ENCODE measurements around the gene CAMTA1.
"Not testable (repeated sequence)": the region's sequence is repeated elsewhere in the genome, so short reads cannot be mapped to it uniquely, and the experiment has no call there.

The CAMTA1 gene

GRCh38 chr1:7322283-7322785 is 537.1 kb downstream of the CAMTA1 start:
- intact Hi-C loops (cut with micrococcal nuclease) = no loop called here
- Mint-ChIP-seq H3K27me3 (peaks cover 3% of the 10 kb centered on the region), H3K9me3 (no peaks in the 10 kb centered on the region), H3K4me3 (no peak overlapping the region), H3K4me1 (ENCODE audit: low read depth) (no peaks in the 10 kb centered on the region), H3K27ac (no peak overlapping the region), H3K36me3 (ENCODE audit: low read depth) (no peaks in the 10 kb centered on the region)

- peaks cover 3% of the 10 kb centered on the region for H3K27me3 Mint-ChIP-seq
- intact Hi-C loops (cut with micrococcal nuclease) = no loop called here
- H3K36me3 Mint-ChIP-seq (ENCODE audit: low read depth) = no peaks in the 10 kb centered on the region
- no peaks in the 10 kb centered on the region for H3K9me3 Mint-ChIP-seq
- no peak overlapping the region for H3K27ac Mint-ChIP-seq
- no peak overlapping the region for H3K4me3 Mint-ChIP-seq
- no peaks in the 10 kb centered on the region for H3K4me1 Mint-ChIP-seq (ENCODE audit: low read depth)
Measured at GRCh38 chr1:7322912-7323311, 537.7 kb downstream of the CAMTA1 start.

- Mint-ChIP-seq H3K4me3 (no peak overlapping the region), H3K9me3 (no peaks in the 10 kb centered on the region), H3K27ac (no peak overlapping the region), H3K36me3 (ENCODE audit: low read depth) (no peaks in the 10 kb centered on the region), H3K27me3 (peaks cover 3% of the 10 kb centered on the region), H3K4me1 (ENCODE audit: low read depth) (no peaks in the 10 kb centered on the region)
- intact Hi-C loops (cut with micrococcal nuclease) = no loop called here
Measured at GRCh38 chr1:7325254-7325653, 540.0 kb downstream of the CAMTA1 start.

- H3K27me3 Mint-ChIP-seq = peaks cover 3% of the 10 kb centered on the region
- no peaks in the 10 kb centered on the region for H3K9me3 Mint-ChIP-seq
- intact Hi-C loops (cut with micrococcal nuclease) = no loop called here
- no peaks in the 10 kb centered on the region for H3K36me3 Mint-ChIP-seq (ENCODE audit: low read depth)
- no peaks in the 10 kb centered on the region for H3K4me1 Mint-ChIP-seq (ENCODE audit: low read depth)
- H3K4me3 Mint-ChIP-seq = no peak overlapping the region
- H3K27ac Mint-ChIP-seq = no peak overlapping the region
Measured at GRCh38 chr1:7326366-7326765, 541.1 kb downstream of the CAMTA1 start.

GRCh38 chr1:7327849-7328248 is 542.6 kb downstream of the CAMTA1 start:
- intact Hi-C loops (cut with micrococcal nuclease) = no loop called here
- H3K4me1 Mint-ChIP-seq (ENCODE audit: low read depth) = no peaks in the 10 kb centered on the region
- no peak overlapping the region for H3K27ac Mint-ChIP-seq
- H3K4me3 Mint-ChIP-seq = no peak overlapping the region
- peaks cover 3% of the 10 kb centered on the region for H3K27me3 Mint-ChIP-seq
- H3K36me3 Mint-ChIP-seq (ENCODE audit: low read depth) = no peaks in the 10 kb centered on the region
- no peaks in the 10 kb centered on the region for H3K9me3 Mint-ChIP-seq

- H3K4me1 Mint-ChIP-seq (ENCODE audit: low read depth) = no peaks in the 10 kb centered on the region
- peaks cover 5% of the 10 kb centered on the region for H3K27me3 Mint-ChIP-seq
- H3K4me3 Mint-ChIP-seq = no peak overlapping the region
- intact Hi-C loops (cut with micrococcal nuclease) = no loop called here
- no peaks in the 10 kb centered on the region for H3K36me3 Mint-ChIP-seq (ENCODE audit: low read depth)
- no peaks in the 10 kb centered on the region for H3K9me3 Mint-ChIP-seq
- no peak overlapping the region for H3K27ac Mint-ChIP-seq
Measured at GRCh38 chr1:7329868-7330615, 544.8 kb downstream of the CAMTA1 start.

- H3K9me3 Mint-ChIP-seq; H3K4me1 Mint-ChIP-seq (ENCODE audit: low read depth); intact Hi-C loops (cut with micrococcal nuclease); H3K27me3 Mint-ChIP-seq; H3K4me3 Mint-ChIP-seq; H3K27ac Mint-ChIP-seq; H3K36me3 Mint-ChIP-seq (ENCODE audit: low read depth): not testable (repeated sequence)
Measured at GRCh38 chr1:7330726-7331125, 545.5 kb downstream of the CAMTA1 start.

- peaks cover 2% of the 10 kb centered on the region for H3K27me3 Mint-ChIP-seq
- H3K4me3 Mint-ChIP-seq = no peak overlapping the region
- intact Hi-C loops (cut with micrococcal nuclease) = no loop called here
- H3K9me3 Mint-ChIP-seq = no peaks in the 10 kb centered on the region
- no peaks in the 10 kb centered on the region for H3K36me3 Mint-ChIP-seq (ENCODE audit: low read depth)
- no peaks in the 10 kb centered on the region for H3K4me1 Mint-ChIP-seq (ENCODE audit: low read depth)
- H3K27ac Mint-ChIP-seq = no peak overlapping the region
Measured at GRCh38 chr1:7331926-7332535, 546.8 kb downstream of the CAMTA1 start.

- no peak overlapping the region for H3K27ac Mint-ChIP-seq
- no peaks in the 10 kb centered on the region for H3K4me1 Mint-ChIP-seq (ENCODE audit: low read depth)
- H3K9me3 Mint-ChIP-seq = no peaks in the 10 kb centered on the region
- H3K36me3 Mint-ChIP-seq (ENCODE audit: low read depth) = no peaks in the 10 kb centered on the region
- intact Hi-C loops (cut with micrococcal nuclease) = no loop called here
- H3K27me3 Mint-ChIP-seq = peaks cover 2% of the 10 kb centered on the region
- no peak overlapping the region for H3K4me3 Mint-ChIP-seq
Measured at GRCh38 chr1:7333094-7333493, 547.8 kb downstream of the CAMTA1 start.

- Mint-ChIP-seq H3K4me1 (ENCODE audit: low read depth) (no peaks in the 10 kb centered on the region), H3K4me3 (no peak overlapping the region), H3K27ac (no peak overlapping the region), H3K27me3 (peaks cover 2% of the 10 kb centered on the region), H3K36me3 (ENCODE audit: low read depth) (no peaks in the 10 kb centered on the region), H3K9me3 (no peaks in the 10 kb centered on the region)
- intact Hi-C loops (cut with micrococcal nuclease) = no loop called here
Measured at GRCh38 chr1:7333620-7334019, 548.4 kb downstream of the CAMTA1 start.

GRCh38 chr1:7334475-7335035 is 549.3 kb downstream of the CAMTA1 start:
- H3K36me3 Mint-ChIP-seq (ENCODE audit: low read depth) = no peaks in the 10 kb centered on the region
- no peak overlapping the region for H3K4me3 Mint-ChIP-seq
- intact Hi-C loops (cut with micrococcal nuclease) = no loop called here
- no peaks in the 10 kb centered on the region for H3K9me3 Mint-ChIP-seq
- no peaks in the 10 kb centered on the region for H3K4me1 Mint-ChIP-seq (ENCODE audit: low read depth)
- H3K27me3 Mint-ChIP-seq = peaks cover 2% of the 10 kb centered on the region
- no peak overlapping the region for H3K27ac Mint-ChIP-seq

- intact Hi-C loops (cut with micrococcal nuclease) = no loop called here
- no peak overlapping the region for H3K27ac Mint-ChIP-seq
- H3K4me1 Mint-ChIP-seq (ENCODE audit: low read depth) = no peaks in the 10 kb centered on the region
- peaks cover 2% of the 10 kb centered on the region for H3K27me3 Mint-ChIP-seq
- H3K36me3 Mint-ChIP-seq (ENCODE audit: low read depth) = no peaks in the 10 kb centered on the region
- H3K9me3 Mint-ChIP-seq = no peaks in the 10 kb centered on the region
- no peak overlapping the region for H3K4me3 Mint-ChIP-seq
Measured at GRCh38 chr1:7335224-7335879, 550.1 kb downstream of the CAMTA1 start.

- Mint-ChIP-seq H3K36me3 (ENCODE audit: low read depth) (no peaks in the 10 kb centered on the region), H3K27ac (no peak overlapping the region), H3K4me1 (ENCODE audit: low read depth) (no peaks in the 10 kb centered on the region), H3K4me3 (no peak overlapping the region), H3K27me3 (peaks cover 2% of the 10 kb centered on the region), H3K9me3 (no peaks in the 10 kb centered on the region)
- intact Hi-C loops (cut with micrococcal nuclease) = no loop called here
Measured at GRCh38 chr1:7338439-7338838, 553.2 kb downstream of the CAMTA1 start.

- no peak overlapping the region for H3K4me3 Mint-ChIP-seq
- no peaks in the 10 kb centered on the region for H3K36me3 Mint-ChIP-seq (ENCODE audit: low read depth)
- no peak overlapping the region for H3K27ac Mint-ChIP-seq
- intact Hi-C loops (cut with micrococcal nuclease) = no loop called here
- no peaks in the 10 kb centered on the region for H3K4me1 Mint-ChIP-seq (ENCODE audit: low read depth)
- H3K27me3 Mint-ChIP-seq = peaks cover 2% of the 10 kb centered on the region
- no peaks in the 10 kb centered on the region for H3K9me3 Mint-ChIP-seq
Measured at GRCh38 chr1:7339014-7339413, 553.8 kb downstream of the CAMTA1 start.

Data from dendritic cell treated with granulocyte-macrophage colony-stimulating factor and Interleukin-4, amounts not matched to agents 40 ng/mL and 50 ng/mL, for 4 days (primary cell).